Astrocyte of the spinal cord (primary cell): ENCODE data around the gene PMFBP1.

Source experiments
- DNase-seq: peaks from one replicate; pipeline ENCODE4 v3.0.0; 2011; ENCODE audit warnings: low read depth, low spot score
- H3K4me3 ChIP-seq: 2 replicates; pipeline ENCODE4 v1.5.1; 2011; ENCODE audit warnings: low read depth, mild to moderate bottlenecking, low read length, moderate library complexity
- in situ Hi-C: cut with HindIII; loops from 2 replicates; pipeline ENCODE4 v1.10.0; 2017; ENCODE audit warnings: low sequenced_read_pairs
- TF ChIP-seq, protein P1 (sequence below): IDR thresholded peaks from 2 replicates; pipeline ENCODE4 v1.5.1; 2012; ENCODE audit warnings: low read depth, mild to moderate bottlenecking, low read length, inconsistent platforms

PMFBP1 gene

GRCh38 chr16:72214821-72215220 lies 42.9 kb upstream of the PMFBP1 start:
- in situ Hi-C loops = no loop called here
- TF ChIP-seq, protein P1, sequence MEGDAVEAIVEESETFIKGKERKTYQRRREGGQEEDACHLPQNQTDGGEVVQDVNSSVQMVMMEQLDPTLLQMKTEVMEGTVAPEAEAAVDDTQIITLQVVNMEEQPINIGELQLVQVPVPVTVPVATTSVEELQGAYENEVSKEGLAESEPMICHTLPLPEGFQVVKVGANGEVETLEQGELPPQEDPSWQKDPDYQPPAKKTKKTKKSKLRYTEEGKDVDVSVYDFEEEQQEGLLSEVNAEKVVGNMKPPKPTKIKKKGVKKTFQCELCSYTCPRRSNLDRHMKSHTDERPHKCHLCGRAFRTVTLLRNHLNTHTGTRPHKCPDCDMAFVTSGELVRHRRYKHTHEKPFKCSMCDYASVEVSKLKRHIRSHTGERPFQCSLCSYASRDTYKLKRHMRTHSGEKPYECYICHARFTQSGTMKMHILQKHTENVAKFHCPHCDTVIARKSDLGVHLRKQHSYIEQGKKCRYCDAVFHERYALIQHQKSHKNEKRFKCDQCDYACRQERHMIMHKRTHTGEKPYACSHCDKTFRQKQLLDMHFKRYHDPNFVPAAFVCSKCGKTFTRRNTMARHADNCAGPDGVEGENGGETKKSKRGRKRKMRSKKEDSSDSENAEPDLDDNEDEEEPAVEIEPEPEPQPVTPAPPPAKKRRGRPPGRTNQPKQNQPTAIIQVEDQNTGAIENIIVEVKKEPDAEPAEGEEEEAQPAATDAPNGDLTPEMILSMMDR = no peak
- no peak for DNase-seq
- no peak overlapping the region for H3K4me3 ChIP-seq

- TF ChIP-seq, protein P1 = no peak
- no peak overlapping the region for H3K4me3 ChIP-seq
- no peak for DNase-seq
- in situ Hi-C loops = no loop called here
Observed at GRCh38 chr16:72211110-72211509, 39.2 kb upstream of the PMFBP1 start.

GRCh38 chr16:72210555-72210954 lies 38.6 kb upstream of the PMFBP1 start:
- in situ Hi-C loops = no loop called here
- H3K4me3 ChIP-seq = no peak overlapping the region
- no peak for DNase-seq
- TF ChIP-seq, protein P1 = no peak

- in situ Hi-C loops = no loop called here
- TF ChIP-seq, protein P1 = no peak
- H3K4me3 ChIP-seq = no peak overlapping the region
- DNase-seq = no peak
Observed at GRCh38 chr16:72210072-72210471, 38.1 kb upstream of the PMFBP1 start.

DNA sequence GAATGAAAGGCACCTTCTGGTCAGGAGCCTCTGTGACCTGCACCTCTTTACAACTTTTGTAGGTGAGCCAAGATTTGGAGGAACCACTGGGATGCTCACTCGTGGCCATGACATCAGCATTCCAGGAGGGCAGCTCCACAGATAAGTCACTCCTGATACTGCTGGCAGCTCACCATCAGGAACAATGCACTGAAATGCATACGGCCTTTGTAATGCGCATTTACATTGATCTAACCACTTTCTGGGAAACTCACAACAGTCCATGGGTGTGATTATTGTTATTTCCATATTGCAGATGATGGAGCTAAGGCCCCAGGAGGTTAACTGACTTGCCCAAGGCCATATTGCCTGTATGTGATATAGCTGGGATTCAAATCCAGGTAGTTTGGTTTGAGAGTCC lies 34.3 kb upstream of the PMFBP1 start:
- H3K4me3 ChIP-seq = no peak overlapping the region
- DNase-seq = no peak
- TF ChIP-seq, protein P1 = no peak
- in situ Hi-C loops = no loop called here

DNA sequence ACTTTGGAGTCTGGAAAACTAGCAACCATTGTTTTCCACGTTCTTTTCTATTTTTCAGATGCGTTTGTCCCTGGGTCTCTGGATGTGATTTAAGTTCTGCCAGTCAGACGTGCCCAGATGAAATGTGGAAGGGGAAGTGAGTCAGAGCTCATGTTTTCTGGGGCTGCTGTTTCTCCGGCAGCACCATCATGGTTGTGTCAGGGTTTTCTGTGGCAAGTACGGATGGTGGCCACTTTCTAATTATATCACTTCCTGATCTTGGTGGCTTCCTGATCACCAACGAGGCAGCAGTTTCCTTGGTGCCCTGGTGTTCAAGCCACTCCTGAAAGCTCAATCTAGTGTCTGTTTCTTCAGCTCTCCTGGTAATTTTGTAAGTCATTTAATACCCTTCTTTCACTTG lies 31.4 kb upstream of the PMFBP1 start:
- DNase-seq = peak; percentile 28
- in situ Hi-C loops = no loop called here

GRCh38 chr16:72202014-72202413 lies 30.1 kb upstream of the PMFBP1 start:
- TF ChIP-seq, protein P1 = no peak
- H3K4me3 ChIP-seq = no peak overlapping the region
- in situ Hi-C loops = no loop called here
- no peak for DNase-seq

More for the DNA sequence above, 31.4 kb upstream of the PMFBP1 start:
- TF ChIP-seq, protein P1 = no peak
- no peak overlapping the region for H3K4me3 ChIP-seq
